HL-60 (cell line): ENCODE results near the gene PBX1.

Source experiments
- DNase-seq, 2 experiments: peaks; one replicate each; pipeline ENCODE4 v3.0.0-alpha.2; 2010 to 2020; ENCODE audit warnings: low read depth in 1 of 2, low spot score in 1 of 2
- H3K27ac ChIP-seq: fragments of 250-450 bp; sonication (Bioruptor Pico); replicated peaks from 2 replicates; pipeline ENCODE4 v1.5.1; 2020; ENCODE audit warnings: mild to moderate bottlenecking, moderate library complexity
- H3K27me3 ChIP-seq: fragments of 250-450 bp; sonication (Bioruptor Pico); 2 replicates; pipeline ENCODE4 v1.5.1; 2021; ENCODE audit warnings: mild to moderate bottlenecking, moderate library complexity; ENCODE audit not compliant: insufficient read depth, poor library complexity, severe bottlenecking
- H3K4me3 ChIP-seq: replicated peaks from 2 replicates; pipeline ENCODE4 v1.5.1; 2011; ENCODE audit warnings: mild to moderate bottlenecking, control low read depth, low read length; ENCODE audit not compliant: insufficient read depth
- CTCF ChIP-seq: IDR thresholded peaks from one replicate; pipeline ENCODE4 v1.5.1; 2011; ENCODE audit warnings: low read length, control low read depth, inconsistent platforms; ENCODE audit not compliant: insufficient read depth
- GABPA ChIP-seq: IDR thresholded peaks from 2 replicates; pipeline ENCODE4 v1.6.1; 2012; ENCODE audit warnings: low read depth
- POLR2AphosphoS5 ChIP-seq: IDR thresholded peaks from 2 replicates; pipeline ENCODE4 v1.6.1; 2012; ENCODE audit warnings: low read depth
- REST ChIP-seq: IDR thresholded peaks from 2 replicates; pipeline ENCODE4 v1.6.1; 2012; ENCODE audit warnings: low read depth; ENCODE audit not compliant: insufficient replicate concordance
- SPI1 ChIP-seq: IDR thresholded peaks from 2 replicates; pipeline ENCODE4 v1.6.1; 2012; ENCODE audit warnings: low read depth, mild to moderate bottlenecking, borderline replicate concordance

Gene PBX1

GRCh38 chr1:164779376-164779775, 220.4 kb downstream of the PBX1 start:
- no peak overlapping the region for H3K27ac ChIP-seq
- H3K27me3 ChIP-seq = no peaks in the 10 kb centered on the region
- H3K4me3 ChIP-seq = no peak overlapping the region
- no peak for TF ChIP-seq GABPA
- no peak for TF ChIP-seq CTCF
- no peak for TF ChIP-seq REST
- TF ChIP-seq POLR2AphosphoS5 = no peak
- no peak for TF ChIP-seq SPI1
- DNase-seq = no peak

- Histone ChIP-seq H3K27me3 (no peaks in the 10 kb centered on the region), H3K27ac (no peak overlapping the region), H3K4me3 (no peak overlapping the region)
- no peak for DNase-seq
- no peak for TF ChIP-seq GABPA
- TF ChIP-seq POLR2AphosphoS5 = no peak
- TF ChIP-seq CTCF = no peak
- TF ChIP-seq REST = no peak
- TF ChIP-seq SPI1 = no peak
Measured at GRCh38 chr1:164780111-164780812, 221.3 kb downstream of the PBX1 start.

DNA sequence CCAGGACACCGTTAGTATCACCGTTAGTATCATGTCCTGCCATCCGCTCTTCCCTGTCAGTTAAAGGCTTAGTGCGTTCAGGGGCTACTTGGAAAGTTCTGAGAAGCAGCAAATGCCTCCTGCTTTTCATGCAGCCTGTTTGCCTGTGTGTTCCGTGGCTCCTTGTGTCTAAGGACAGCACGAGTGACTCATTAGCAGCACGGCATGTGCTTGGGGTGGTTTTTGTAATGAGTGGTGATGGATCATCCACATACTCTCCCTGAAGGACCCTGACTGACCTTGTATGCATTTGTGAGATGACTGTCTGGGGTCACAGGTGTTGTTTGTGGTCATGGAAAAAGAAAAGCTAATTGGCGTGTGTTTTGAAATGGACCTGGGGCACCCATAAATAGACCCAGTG, 221.9 kb downstream of the PBX1 start:
- no peak for DNase-seq
- no peak overlapping the region for H3K4me3 ChIP-seq
- no peak overlapping the region for H3K27ac ChIP-seq
- H3K27me3 ChIP-seq = no peaks in the 10 kb centered on the region
- TF ChIP-seq GABPA (no peak), SPI1 (no peak), POLR2AphosphoS5 (no peak), CTCF (no peak), REST (no peak)
